Cerebellar cortex (tissue), 1 donor: Measurements from ENCODE around the gene LIMCH1.
"Not testable (repeated sequence)": the region's sequence is repeated elsewhere in the genome, so short reads cannot be mapped to it uniquely, and the experiment has no call there.

Experiments used
- DNase-seq: peaks from one replicate; pipeline ENCODE4 v3.0.0-alpha.2; 2015; ENCODE audit warnings: low spot score

Gene LIMCH1

GRCh38 chr4:41538017-41538733 is at the start of gene LIMCH1:
Gene LIMCH1 (plus strand): TSS chr4:41538157. CDS start chr4:41605996, 67,839 bp downstream.
- no peak for DNase-seq

- DNase-seq = not testable (repeated sequence)
Observed at GRCh38 chr4:41491081-41491576, 46.8 kb upstream of the LIMCH1 start.

- no peak for DNase-seq
Observed at GRCh38 chr4:41496977-41497376, 41.0 kb upstream of the LIMCH1 start.

- no peak for DNase-seq
Observed at GRCh38 chr4:41498177-41498576, 39.8 kb upstream of the LIMCH1 start.

- DNase-seq = no peak
Observed at GRCh38 chr4:41504167-41504818, 33.7 kb upstream of the LIMCH1 start.

GRCh38 chr4:41505161-41505661 is 32.7 kb upstream of the LIMCH1 start:
- DNase-seq = peak; percentile 33

- DNase-seq = no peak
Observed at GRCh38 chr4:41506130-41506529, 31.8 kb upstream of the LIMCH1 start.

GRCh38 chr4:41507291-41507947 is 30.5 kb upstream of the LIMCH1 start:
- no peak for DNase-seq

- peak; percentile 48 for DNase-seq
Observed at GRCh38 chr4:41509451-41509866, 28.5 kb upstream of the LIMCH1 start.

GRCh38 chr4:41510179-41510578 is 27.8 kb upstream of the LIMCH1 start:
- DNase-seq = no peak

- no peak for DNase-seq
Observed at GRCh38 chr4:41512136-41512535, 25.8 kb upstream of the LIMCH1 start.

GRCh38 chr4:41512596-41512995 is 25.4 kb upstream of the LIMCH1 start:
- no peak for DNase-seq

GRCh38 chr4:41514169-41514568 is 23.8 kb upstream of the LIMCH1 start:
- DNase-seq = no peak

GRCh38 chr4:41514766-41515481 is 23.0 kb upstream of the LIMCH1 start:
- no peak for DNase-seq

GRCh38 chr4:41517121-41517520 is 20.8 kb upstream of the LIMCH1 start:
- DNase-seq = no peak

GRCh38 chr4:41517747-41518146 is 20.2 kb upstream of the LIMCH1 start:
- DNase-seq = no peak

GRCh38 chr4:41524425-41524824 is 13.5 kb upstream of the LIMCH1 start:
- no peak for DNase-seq

- no peak for DNase-seq
Observed at GRCh38 chr4:41525129-41525528, 12.8 kb upstream of the LIMCH1 start.

- no peak for DNase-seq
Observed at GRCh38 chr4:41526628-41527027, 11.3 kb upstream of the LIMCH1 start.

- DNase-seq = no peak
Observed at GRCh38 chr4:41528512-41529205, 9.3 kb upstream of the LIMCH1 start.

GRCh38 chr4:41530741-41531140 is 7.2 kb upstream of the LIMCH1 start:
- no peak for DNase-seq
